Suprapubic skin (tissue), 4 donors: ENCODE results near the gene RIPOR2. TPM values are rescaled to one million over a fixed set of nuclear protein-coding genes. Genes with fewer than 3 reads are reported as not detected.

ENCODE experiments used
- DNase-seq, 2 donors: peaks; one replicate each; pipeline ENCODE4 v3.0.0-alpha.2; 2019; ENCODE audit warnings: low spot score in 2 of 2
- H3K27ac ChIP-seq: fragments of 200-600 bp; sonication (generic); one replicate; pipeline ENCODE4 v1.5.1; 2019
- H3K27me3 ChIP-seq: fragments of 200-600 bp; sonication (generic); one replicate; pipeline ENCODE4 v1.5.1; 2019
- H3K36me3 ChIP-seq: fragments of 200-600 bp; sonication (generic); one replicate; pipeline ENCODE4 v1.5.1; 2019
- H3K4me1 ChIP-seq: fragments of 200-600 bp; sonication (generic); one replicate; pipeline ENCODE4 v1.5.1; 2019
- H3K4me3 ChIP-seq: fragments of 200-600 bp; sonication (generic); one replicate; pipeline ENCODE4 v1.5.1; 2019; ENCODE audit warnings: mild to moderate bottlenecking
- H3K9me3 ChIP-seq: fragments of 200-600 bp; sonication (generic); one replicate; pipeline ENCODE4 v1.5.1; 2019
- EP300 ChIP-seq: sonication (generic); formaldehyde crosslinking; IDR thresholded peaks from one replicate; pipeline ENCODE4 v1.6.1; 2017; ENCODE audit warnings: antibody characterized with exemption
- POLR2A ChIP-seq, 2 donors: fragments of 450-650 bp; IDR thresholded peaks; one replicate each; pipeline ENCODE4 v1.6.1; 2017; ENCODE audit warnings: antibody characterized with exemption in 2 of 2, mild to moderate bottlenecking in 2 of 2, moderate library complexity in 2 of 2
- POLR2AphosphoS5 ChIP-seq, 3 donors: sonication (generic); formaldehyde crosslinking; IDR thresholded peaks; one replicate each; pipeline ENCODE4 v1.6.1; 2017; ENCODE audit warnings: antibody characterized with exemption in 3 of 3
- WGBS: methylation state at CpG from one replicate; pipeline ENCODE4 v1.1.5; 2018; 5-methylcytosine and 5-hydroxymethylcytosine counted together
- total RNA-seq, 4 donors: library from RNA; depleted of rRNA; stranded (reverse); fragments of >200 nt; gene quantifications; one replicate each; pipeline ENCODE4 v1.1.0, GENCODE V29; 2016
- TF ChIP-seq, protein P1 (sequence below), 2 donors: fragments of 200-600 bp in 1 of 2; fragments of 450-650 bp in 1 of 2; sonication (generic) in 1 of 2; IDR thresholded peaks; one replicate each; pipeline ENCODE4 v1.5.1; 2016 to 2019; ENCODE audit warnings: antibody characterized with exemption in 2 of 2, mild to moderate bottlenecking in 1 of 2, moderate library complexity in 1 of 2

RIPOR2 gene
- total RNA-seq, 4 donors from 2014 or later: 3.8 to 12.8 (median 11.4) TPM

DNA sequence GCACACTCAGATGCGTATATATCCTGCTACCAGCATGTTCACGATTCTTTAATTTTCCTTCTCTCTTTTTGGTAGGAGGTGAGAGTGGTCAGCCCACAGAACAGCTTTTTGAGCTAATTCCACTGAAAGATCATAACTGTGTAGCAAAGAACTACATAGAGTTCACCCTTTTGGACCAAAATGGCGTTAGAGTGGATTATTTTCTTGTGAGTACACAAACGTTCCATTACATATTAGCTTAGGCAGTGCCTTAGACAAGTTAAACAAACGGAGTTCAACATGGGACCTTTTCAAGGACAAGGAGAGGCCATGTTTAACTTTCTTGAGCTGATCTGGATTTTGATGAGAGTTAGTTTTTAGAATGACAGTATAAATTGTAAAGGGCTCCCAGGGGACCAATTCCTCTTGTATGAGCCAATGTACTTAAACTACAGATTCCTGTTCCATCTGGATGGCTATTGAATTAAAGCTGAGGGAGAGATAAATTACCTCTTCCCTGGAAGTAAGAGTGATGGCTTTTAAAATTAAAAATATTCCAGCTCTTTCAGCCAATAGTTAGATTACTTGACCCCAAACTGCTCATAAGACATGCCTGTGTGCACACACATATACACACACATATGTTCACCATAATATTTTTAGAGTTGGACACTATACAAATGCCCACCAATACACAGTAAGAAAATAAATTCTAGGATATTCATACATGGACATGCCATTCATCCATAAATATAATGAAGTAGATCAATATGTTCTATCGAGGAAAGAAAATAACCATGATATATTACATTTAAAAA is 111.4 kb downstream of the RIPOR2 start:
- Histone ChIP-seq H3K4me3 (no peak overlapping the region), H3K9me3 (no peaks in the 10 kb centered on the region), H3K4me1 (peaks cover 8% of the 10 kb centered on the region), H3K36me3 (no peaks in the 10 kb centered on the region), H3K27me3 (no peaks in the 10 kb centered on the region), H3K27ac (no peak overlapping the region)
- TF ChIP-seq EP300 (no peak), POLR2AphosphoS5 (IDR thresholded peaks at IDR 0.05) (no peak), POLR2A (IDR thresholded peaks at IDR 0.05) (no peak)
- TF ChIP-seq, protein P1, sequence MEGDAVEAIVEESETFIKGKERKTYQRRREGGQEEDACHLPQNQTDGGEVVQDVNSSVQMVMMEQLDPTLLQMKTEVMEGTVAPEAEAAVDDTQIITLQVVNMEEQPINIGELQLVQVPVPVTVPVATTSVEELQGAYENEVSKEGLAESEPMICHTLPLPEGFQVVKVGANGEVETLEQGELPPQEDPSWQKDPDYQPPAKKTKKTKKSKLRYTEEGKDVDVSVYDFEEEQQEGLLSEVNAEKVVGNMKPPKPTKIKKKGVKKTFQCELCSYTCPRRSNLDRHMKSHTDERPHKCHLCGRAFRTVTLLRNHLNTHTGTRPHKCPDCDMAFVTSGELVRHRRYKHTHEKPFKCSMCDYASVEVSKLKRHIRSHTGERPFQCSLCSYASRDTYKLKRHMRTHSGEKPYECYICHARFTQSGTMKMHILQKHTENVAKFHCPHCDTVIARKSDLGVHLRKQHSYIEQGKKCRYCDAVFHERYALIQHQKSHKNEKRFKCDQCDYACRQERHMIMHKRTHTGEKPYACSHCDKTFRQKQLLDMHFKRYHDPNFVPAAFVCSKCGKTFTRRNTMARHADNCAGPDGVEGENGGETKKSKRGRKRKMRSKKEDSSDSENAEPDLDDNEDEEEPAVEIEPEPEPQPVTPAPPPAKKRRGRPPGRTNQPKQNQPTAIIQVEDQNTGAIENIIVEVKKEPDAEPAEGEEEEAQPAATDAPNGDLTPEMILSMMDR (IDR thresholded peaks at IDR 0.05): no peak
- 95% methylated on average over 6 of the region's 6 CpGs for WGBS
- no peak for DNase-seq

DNA sequence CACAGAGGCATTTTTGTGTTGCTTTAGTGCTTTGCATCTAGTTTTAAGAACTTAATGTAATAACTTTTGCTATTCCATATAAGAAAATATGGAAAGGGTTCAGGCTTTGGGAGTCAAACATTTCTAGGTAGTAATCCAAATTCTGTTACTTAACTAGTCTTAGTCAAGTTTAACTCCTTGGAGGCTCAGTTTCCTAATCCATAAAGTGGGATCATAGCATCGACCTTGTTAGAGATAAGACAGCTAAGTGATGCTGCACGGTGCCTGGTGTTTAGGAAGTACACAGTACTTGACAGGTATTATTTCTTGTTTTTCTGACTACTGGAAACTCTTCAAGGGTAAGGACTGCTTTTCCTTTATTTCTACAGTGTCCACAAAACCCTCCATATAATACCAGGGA is 112.6 kb downstream of the RIPOR2 start:
- TF ChIP-seq, protein P1 (IDR thresholded peaks at IDR 0.05): no peak
- TF ChIP-seq POLR2AphosphoS5 (IDR thresholded peaks at IDR 0.05) (no peak), POLR2A (IDR thresholded peaks at IDR 0.05) (no peak), EP300 (no peak)
- no peaks in the 10 kb centered on the region for H3K27me3 ChIP-seq
- no peak overlapping the region for H3K27ac ChIP-seq
- H3K4me3 ChIP-seq: no peak overlapping the region
- no peaks in the 10 kb centered on the region for H3K36me3 ChIP-seq
- H3K4me1 ChIP-seq: peaks cover 8% of the 10 kb centered on the region
- no peaks in the 10 kb centered on the region for H3K9me3 ChIP-seq
- WGBS: 87% methylated on average over 2 of the region's 2 CpGs
- DNase-seq: no peak

DNA sequence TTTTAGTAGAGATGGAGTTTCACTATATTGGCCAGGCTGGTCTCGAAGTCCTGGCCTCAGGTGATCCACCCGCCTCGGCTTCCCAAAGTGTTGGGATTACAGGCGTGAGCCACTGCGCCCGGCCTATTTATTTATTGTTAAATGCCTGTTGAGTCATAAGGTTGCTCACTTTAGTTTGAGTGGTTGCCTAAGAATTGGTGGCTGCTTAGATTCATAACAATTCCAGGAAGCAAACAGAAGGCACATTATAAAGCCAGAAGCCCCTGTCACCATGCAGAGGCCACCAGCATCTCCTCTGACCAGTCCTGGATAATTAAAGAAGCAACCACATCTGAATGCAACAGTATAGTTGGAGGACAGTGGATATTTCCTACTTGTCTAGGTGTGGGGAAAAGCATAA is 113.1 kb downstream of the RIPOR2 start:
- 86% methylated on average over 6 of the region's 6 CpGs for whole genome bisulfite sequencing
- DNase-seq: no peak
- TF ChIP-seq POLR2AphosphoS5 (IDR thresholded peaks at IDR 0.05) (no peak), POLR2A (IDR thresholded peaks at IDR 0.05) (no peak), EP300 (no peak)
- TF ChIP-seq, protein P1 (IDR thresholded peaks at IDR 0.05): no peak
- no peak overlapping the region for H3K27ac ChIP-seq
- no peaks in the 10 kb centered on the region for H3K36me3 ChIP-seq
- peaks cover 8% of the 10 kb centered on the region for H3K4me1 ChIP-seq
- H3K4me3 ChIP-seq: no peak overlapping the region
- H3K27me3 ChIP-seq: no peaks in the 10 kb centered on the region
- no peaks in the 10 kb centered on the region for H3K9me3 ChIP-seq

DNA sequence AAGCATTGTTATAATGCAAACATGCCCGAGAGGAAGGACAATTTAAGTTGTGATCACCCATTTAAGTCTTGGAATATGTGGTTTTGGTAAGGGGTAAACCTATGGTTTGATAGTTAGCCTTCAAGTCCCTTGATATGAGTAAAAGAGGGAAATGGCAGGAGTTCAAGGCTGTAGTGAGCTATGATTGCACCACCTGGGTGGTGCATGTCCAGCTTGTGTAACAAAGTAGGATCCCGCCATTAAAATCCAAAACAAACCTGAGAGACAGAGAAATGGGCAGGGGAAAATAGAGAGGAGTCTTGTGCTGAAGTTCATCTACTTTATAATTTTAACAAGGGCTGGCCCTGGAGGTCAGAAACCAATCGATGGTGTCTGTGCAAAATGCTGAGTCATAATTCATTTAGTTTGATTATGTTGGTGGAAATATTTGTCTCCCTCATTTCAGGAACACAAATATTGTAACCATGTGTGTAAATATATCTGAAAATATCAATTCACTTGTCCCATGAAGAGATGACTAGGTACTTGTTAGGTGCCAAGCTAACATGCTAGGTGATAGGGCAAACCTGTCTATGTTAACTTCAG is 113.8 kb downstream of the RIPOR2 start:
- no peaks in the 10 kb centered on the region for H3K27me3 ChIP-seq
- H3K4me1 ChIP-seq: peaks cover 3% of the 10 kb centered on the region
- TF ChIP-seq POLR2A (IDR thresholded peaks at IDR 0.05): no peak
- no peak for TF ChIP-seq EP300
- TF ChIP-seq POLR2AphosphoS5 (IDR thresholded peaks at IDR 0.05): no peak
- TF ChIP-seq, protein P1 (IDR thresholded peaks at IDR 0.05): no peak
- no peak overlapping the region for H3K27ac ChIP-seq
- WGBS: 98% methylated on average over 3 of the region's 3 CpGs
- H3K9me3 ChIP-seq: no peaks in the 10 kb centered on the region
- no peak for DNase-seq
- no peaks in the 10 kb centered on the region for H3K36me3 ChIP-seq
- no peak overlapping the region for H3K4me3 ChIP-seq

DNA sequence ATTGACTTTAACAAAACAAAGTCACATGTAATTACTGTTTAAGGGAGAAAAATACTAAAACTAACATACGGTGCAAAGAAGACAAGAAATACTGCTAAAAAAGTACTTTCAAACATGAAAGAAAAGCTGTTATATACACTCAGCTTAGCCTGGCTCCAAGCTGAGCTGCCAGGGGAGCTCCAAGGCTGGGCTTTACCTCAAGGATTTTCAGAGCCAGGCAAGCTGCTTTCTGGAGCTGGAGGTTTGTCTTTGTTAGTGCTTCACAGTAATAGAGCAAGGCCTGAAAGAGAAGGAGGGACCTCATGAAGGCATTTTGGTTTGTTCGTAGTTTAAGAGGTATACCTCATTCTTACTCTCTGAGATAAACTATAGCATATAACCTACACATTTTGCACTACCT is 117.4 kb downstream of the RIPOR2 start:
- H3K36me3 ChIP-seq: no peaks in the 10 kb centered on the region
- H3K9me3 ChIP-seq: no peaks in the 10 kb centered on the region
- no peaks in the 10 kb centered on the region for H3K4me1 ChIP-seq
- no peak overlapping the region for H3K27ac ChIP-seq
- no peak for DNase-seq
- H3K4me3 ChIP-seq: no peak overlapping the region
- TF ChIP-seq EP300 (no peak), POLR2AphosphoS5 (IDR thresholded peaks at IDR 0.05) (no peak), POLR2A (IDR thresholded peaks at IDR 0.05) (no peak)
- TF ChIP-seq, protein P1 (IDR thresholded peaks at IDR 0.05): no peak
- WGBS: 87% methylated on average over 2 of the region's 2 CpGs
- H3K27me3 ChIP-seq: no peaks in the 10 kb centered on the region
